ENCODE measurements around the gene ATP2B1. TPM values are rescaled to one million over a fixed set of nuclear protein-coding genes. Genes with fewer than 3 reads are reported as not detected.

ATP2B1 gene
- total RNA-seq, 1 donor from 2014 or later, result 354 TPM

- DNase-seq (ENCODE audit: low read depth), result no peak
Measured at GRCh38 chr12:89694542-89694941, 14.1 kb downstream of the ATP2B1 start.

DNA sequence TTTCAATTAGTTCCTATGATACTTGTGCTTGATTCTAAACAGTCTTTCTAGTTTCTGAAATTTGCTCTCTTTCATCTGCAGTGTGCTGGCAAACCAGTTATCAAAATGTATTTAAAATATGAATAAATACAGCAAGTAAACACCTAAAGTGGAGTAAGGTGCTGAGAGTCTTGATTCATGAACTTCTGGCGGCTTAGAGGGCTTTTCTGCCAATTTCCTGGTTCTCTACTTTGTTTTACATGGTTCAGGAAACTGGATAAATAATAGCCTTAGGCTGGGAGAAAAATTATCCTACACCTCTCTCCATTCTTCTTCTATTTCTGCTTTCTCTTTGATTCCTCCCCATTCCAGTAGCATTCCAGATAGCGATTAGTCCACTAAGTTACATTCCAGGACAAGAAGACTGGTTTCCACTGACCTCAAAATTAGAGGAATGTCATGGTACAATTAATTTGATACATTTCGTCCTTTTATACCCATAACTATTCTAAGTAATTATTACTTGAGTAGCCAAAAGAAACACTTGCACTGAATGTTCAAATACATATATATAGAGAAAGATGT, 14.9 kb downstream of the ATP2B1 start:
- DNase-seq (ENCODE audit: low read depth), result no peak

DNA sequence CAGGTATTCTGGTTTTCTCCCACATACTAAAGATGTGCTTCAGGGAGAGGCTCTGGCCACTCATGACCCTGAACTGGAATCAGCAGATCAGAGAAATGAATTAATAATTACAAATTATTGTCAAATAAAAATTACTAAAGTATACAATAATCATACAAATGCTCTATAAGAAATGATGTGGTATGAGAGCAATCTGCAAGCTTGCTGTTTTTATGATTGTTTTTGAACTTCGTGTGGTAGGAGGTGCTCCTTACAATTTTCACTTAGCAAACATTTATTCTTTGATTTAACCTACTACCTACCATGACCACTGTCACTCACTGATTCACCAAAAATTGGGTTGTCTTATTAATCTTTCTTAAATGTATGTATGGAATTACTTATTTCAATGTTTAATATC, 16.2 kb downstream of the ATP2B1 start:
- no peak for DNase-seq (ENCODE audit: low read depth)

GRCh38 chr12:89691659-89692058, 17.0 kb downstream of the ATP2B1 start:
- DNase-seq (ENCODE audit: low read depth), result no peak

DNA sequence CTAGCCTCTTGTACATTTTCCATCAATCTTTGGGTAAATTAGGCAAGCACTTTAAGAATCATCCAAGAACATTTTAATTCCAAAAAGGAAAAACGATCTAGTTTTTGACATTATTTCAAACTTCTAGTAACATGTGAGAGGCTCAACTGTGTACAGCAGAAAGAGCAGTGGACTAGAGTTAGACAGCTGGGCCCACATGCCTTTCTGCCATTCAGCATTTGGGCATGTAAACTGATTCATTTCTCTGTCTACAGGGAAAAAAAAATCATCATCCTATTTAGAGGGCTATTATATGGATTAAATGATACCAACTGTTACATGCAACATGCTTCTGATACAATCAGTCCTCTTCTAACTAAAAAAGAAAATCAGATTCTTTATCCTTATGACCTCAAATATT, 17.7 kb downstream of the ATP2B1 start:
- DNase-seq (ENCODE audit: low read depth), result peak; percentile 66

GRCh38 chr12:89689306-89689705, 19.3 kb downstream of the ATP2B1 start:
- DNase-seq (ENCODE audit: low read depth), result no peak

DNA sequence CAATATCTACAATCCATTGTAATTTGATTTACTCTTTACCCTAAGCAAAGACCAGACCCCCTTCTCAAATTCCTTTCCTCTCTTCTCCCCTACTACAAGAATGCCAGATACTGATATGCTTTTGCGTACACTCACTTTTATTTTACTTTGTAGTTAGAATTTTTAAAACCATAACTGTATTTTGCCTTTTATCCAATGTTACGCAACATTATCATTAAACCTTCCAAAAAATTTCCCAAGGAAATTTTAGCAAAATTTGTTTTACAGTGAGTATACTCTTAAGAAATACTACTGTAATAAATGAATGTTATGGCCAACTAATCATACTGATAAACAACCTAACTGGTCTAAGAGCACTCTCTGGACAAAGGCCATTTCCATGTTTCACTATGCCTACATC, 22.3 kb downstream of the ATP2B1 start:
- DNase-seq (ENCODE audit: low read depth), result no peak

DNA sequence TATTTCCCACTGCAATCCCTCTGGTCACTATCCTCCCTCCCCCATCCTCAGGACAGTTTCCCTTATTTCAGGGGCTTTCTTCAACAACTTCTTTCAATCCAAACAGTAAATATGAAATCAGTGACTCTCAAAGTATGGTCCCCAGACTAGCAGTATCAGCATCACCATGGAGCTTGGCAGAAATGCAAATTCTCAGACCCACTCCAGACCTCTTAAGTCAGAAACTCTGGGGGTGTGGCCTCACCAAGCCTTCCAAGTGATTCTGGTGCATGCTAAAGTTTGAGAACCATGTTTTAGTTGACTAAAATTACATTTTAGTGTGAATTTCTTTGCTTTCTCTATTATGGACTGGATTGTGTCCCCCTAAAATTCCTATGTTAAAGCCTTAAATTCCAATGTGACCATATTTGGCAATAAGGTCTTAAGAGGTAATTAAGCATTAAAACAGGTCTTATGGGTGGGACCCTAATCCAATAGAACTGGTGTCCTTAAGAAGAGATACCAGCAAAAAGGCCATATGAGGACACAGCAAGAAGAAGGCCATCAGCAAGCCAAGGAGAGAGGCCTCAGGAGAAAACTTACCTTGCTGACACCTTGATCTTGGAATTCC, 23.2 kb downstream of the ATP2B1 start:
- DNase-seq (ENCODE audit: low read depth), result no peak

GRCh38 chr12:89684136-89684535, 24.5 kb downstream of the ATP2B1 start:
- DNase-seq (ENCODE audit: low read depth), result no peak

DNA sequence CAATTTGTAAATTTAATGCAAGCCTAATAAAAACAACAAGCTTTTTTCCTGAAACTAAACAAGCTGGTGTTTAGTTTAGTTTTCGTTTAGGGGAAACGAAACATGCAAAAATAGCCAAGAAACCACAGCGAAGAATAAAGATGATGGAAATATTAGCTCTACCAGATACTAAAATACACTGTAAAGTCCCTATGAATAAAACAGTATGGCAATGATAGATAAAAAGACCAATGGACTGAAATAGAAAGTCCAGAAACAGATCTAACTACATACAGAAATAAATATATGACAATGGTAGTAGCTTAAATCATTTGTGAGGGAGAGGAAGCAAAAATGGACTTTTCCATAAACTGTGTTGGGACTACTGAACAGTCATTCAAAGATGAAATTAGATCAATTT, 26.4 kb downstream of the ATP2B1 start:
- no peak for DNase-seq (ENCODE audit: low read depth)

GRCh38 chr12:89680409-89680808, 28.2 kb downstream of the ATP2B1 start:
- DNase-seq (ENCODE audit: low read depth), result no peak

DNA sequence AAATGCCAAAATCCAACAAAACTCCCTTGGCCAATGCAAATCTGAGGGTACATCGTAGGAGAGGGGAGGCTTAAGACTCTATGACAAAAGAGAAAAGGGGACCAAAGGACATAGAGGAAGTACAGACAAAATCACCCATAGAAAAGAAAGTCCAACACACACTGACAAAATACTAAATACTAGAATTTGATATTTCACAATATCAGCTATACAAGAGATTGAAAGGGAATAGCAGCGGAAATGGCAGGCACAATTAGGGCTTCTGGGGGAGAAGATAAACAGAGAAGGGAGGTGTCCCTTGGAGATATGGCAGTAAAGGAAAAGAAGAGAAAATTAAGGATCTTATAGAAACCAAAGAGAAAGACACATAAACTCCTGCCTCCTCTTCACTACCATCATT, 29.0 kb downstream of the ATP2B1 start:
- DNase-seq (ENCODE audit: low read depth), result no peak

GRCh38 chr12:89678225-89678624, 30.4 kb downstream of the ATP2B1 start:
- no peak for DNase-seq (ENCODE audit: low read depth)

DNA sequence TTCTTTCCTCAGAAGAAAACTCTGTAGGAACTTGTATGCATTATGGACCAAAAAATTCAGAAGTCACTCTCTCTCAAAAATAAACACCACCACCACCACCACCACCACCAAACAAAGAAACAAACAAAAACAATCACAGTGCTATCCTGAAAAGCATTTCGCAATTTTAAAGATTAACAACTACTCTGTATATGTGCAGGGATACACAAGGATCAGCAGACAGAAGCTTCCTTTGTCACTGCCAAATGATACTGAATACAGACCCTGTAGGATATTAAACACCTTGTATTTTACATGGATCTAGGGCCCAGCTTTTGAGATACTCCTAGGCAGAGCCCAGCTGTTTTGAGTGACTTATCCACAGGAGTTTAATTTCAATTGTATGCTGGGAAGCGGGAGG, 31.7 kb downstream of the ATP2B1 start:
- no peak for DNase-seq (ENCODE audit: low read depth)

DNA sequence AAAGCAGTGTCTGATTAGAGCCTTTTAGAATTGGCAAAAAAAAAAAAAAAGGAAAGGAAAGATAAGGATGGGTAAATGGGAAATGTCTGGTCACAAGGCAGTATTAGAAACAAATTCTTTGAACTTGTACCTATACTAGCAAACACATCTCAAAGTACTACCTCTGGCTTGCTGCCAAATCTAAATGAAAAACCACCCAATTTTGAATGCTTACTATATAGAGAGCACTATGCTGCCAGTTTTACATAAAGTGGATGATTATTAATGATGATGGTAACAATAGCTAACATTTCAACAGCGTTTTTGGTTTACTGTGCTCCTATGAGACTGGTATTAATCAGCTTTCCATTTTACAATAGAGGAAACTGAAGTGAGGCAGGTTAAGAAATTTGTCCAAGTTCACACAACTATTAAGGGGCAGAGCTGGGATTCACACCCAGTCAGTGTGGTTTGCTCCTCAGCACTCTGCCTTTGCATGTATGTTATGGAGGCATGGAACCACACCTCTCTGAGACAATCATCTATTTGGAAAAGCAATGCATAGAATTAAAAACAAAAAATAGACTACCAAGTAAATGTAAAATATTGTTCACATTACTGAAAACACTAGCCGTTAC, 34.2 kb downstream of the ATP2B1 start:
- no peak for DNase-seq (ENCODE audit: low read depth)

DNA sequence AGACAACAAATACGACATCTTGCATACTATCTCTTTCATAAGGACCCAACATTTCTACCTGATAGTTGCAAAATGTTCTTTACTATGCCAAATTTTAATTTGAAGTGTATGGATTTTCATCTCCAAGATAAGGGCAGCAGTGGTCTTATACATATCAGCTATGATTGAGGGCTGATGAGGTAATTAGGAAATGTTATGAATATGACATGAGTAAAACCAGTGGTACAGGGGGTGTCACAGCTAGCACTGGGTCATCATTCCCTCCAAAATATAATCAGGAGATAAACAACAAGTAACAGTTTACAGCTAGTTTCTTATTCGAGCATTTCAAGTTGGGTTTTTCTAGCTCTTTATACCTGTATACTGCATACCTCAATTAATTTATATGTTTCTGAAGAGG, 35.0 kb downstream of the ATP2B1 start:
- DNase-seq (ENCODE audit: low read depth), result no peak

GRCh38 chr12:89672589-89672979, 36.1 kb downstream of the ATP2B1 start:
- no peak for DNase-seq (ENCODE audit: low read depth)

DNA sequence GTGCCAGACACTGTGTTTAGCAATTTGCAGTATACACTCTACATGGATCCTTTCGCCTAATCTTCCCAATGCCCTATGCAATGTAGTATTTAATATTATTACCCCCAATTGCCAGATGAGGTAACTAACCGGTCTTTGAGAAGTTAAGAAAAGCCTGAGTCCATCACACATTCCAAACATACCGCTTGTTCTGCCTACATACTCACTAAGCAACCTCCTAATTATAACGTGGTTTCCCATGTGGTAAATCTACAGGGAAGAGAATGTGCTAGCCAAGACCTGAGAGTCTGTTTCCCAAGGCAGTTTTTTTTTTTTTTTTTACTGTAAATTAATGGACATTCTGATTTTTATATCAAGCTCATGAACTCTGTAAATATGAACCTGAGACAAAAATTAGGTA, 37.2 kb downstream of the ATP2B1 start:
- DNase-seq (ENCODE audit: low read depth), result no peak

DNA sequence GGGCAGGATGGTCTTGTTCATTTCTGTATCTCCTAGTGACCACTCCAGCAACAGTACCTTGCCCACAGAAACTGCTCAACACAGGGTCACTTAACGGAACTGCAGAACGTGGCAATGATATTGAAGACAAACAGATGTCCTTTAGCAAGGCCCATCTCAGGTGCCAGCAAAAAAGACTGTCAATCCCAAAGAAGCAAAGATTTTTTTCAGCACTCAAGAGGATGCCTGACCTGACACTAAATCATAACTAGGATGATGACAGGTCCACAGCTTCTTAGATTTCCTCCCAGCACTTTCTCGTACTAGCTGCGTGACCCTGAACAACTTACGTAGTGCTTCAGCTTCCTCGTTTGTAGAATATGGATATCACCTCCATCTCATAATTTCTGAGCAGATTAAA, 39.4 kb downstream of the ATP2B1 start:
- no peak for DNase-seq (ENCODE audit: low read depth)

- peak; percentile 31 for DNase-seq (ENCODE audit: low read depth)
Measured at GRCh38 chr12:89665556-89665955, 43.1 kb downstream of the ATP2B1 start.

- no peak for DNase-seq (ENCODE audit: low read depth)
Measured at GRCh38 chr12:89664441-89664840, 44.2 kb downstream of the ATP2B1 start.

DNA sequence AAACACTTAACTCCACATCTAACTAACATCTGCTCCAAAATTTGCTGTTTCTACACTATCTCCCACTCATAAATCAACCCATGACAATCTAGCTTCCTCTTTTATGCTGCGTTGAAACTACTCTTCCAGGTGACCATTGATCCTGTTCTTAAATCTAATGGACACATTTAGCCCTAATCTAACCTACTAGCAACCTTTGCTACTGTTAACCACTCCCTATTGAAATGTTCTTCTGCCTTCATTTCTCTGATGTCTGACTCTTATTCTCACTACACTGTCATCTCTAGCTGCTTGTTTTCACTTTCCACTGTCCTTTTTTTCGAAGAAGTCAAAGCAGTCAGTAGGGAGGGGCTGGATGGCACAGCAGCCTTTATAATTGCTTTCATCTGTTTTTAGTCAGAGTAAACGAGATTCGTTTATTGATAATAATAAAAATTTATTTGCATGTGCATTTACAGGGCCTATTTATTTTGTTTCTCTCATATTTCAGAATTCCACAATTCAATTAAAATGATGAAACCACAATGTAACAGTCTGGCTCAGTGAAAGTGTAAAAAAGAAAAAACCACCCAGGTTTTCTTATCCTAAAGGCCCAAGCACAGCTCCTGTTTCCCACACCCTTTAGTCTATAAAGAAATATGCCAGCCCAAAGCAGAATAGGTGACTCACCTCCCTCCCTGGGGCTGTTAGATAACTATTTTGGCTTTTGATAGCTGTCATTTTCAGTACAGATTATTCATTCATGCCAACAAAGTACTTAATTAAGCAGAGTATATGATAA, 44.9 kb downstream of the ATP2B1 start:
- peak; percentile 28 for DNase-seq (ENCODE audit: low read depth)
